Natural killer cell (primary cell): ENCODE measurements around the gene SLC8B1. TPM values are rescaled to one million over a fixed set of nuclear protein-coding genes. Genes with fewer than 3 reads are reported as not detected.

ENCODE experiments used
- ATAC-seq, 3 donors: fragments of 150-1000 bp in 2 of 3; fragments of 200-7000 bp in 1 of 3; cut with Tn5 transposase; 1 replicate in 1 of 3; 2 replicates in 2 of 3; pipeline ENCODE4 v1.10.0; 2021; ENCODE audit warnings: mild to moderate bottlenecking in 2 of 3, moderate library complexity in 2 of 3
- DNase-seq, 2 donors: peaks; one replicate each; pipeline versions ENCODE4 v3.0.0 to v3.0.0-alpha.2; 2013 to 2021; ENCODE audit warnings: mixed read lengths in 1 of 2
- H3K27ac ChIP-seq: one replicate; pipeline ENCODE4 v1.5.1; 2013; ENCODE audit warnings: mild to moderate bottlenecking, low read length
- H3K27me3 ChIP-seq: one replicate; pipeline ENCODE4 v1.6.1; 2013; ENCODE audit warnings: low read length; ENCODE audit not compliant: control insufficient read depth, insufficient read depth
- H3K36me3 ChIP-seq: one replicate; pipeline ENCODE4 v1.6.1; 2013; ENCODE audit warnings: low read length; ENCODE audit not compliant: control insufficient read depth, insufficient read depth
- H3K4me1 ChIP-seq: one replicate; pipeline ENCODE4 v1.6.1; 2013; ENCODE audit warnings: low read length; ENCODE audit not compliant: control insufficient read depth, insufficient read depth
- H3K4me3 ChIP-seq: one replicate; pipeline ENCODE4 v1.5.1; 2013; ENCODE audit warnings: low read length
- H3K9me3 ChIP-seq: one replicate; pipeline ENCODE4 v1.6.1; 2013; ENCODE audit warnings: low read length; ENCODE audit not compliant: control insufficient read depth, insufficient read depth
- H3K27ac Mint-ChIP-seq, 2 donors: one replicate each; pipeline ENCODE4 v1.8.0; 2022; ENCODE audit warnings: mild to moderate bottlenecking in 2 of 2, mixed read lengths in 2 of 2, moderate library complexity in 1 of 2
- H3K27me3 Mint-ChIP-seq, 2 donors: one replicate each; pipeline ENCODE4 v1.8.0; 2022; ENCODE audit warnings: low read depth in 2 of 2, mixed read lengths in 2 of 2
- H3K36me3 Mint-ChIP-seq: one replicate; pipeline ENCODE4 v1.8.0; 2022; ENCODE audit warnings: mixed read lengths
- H3K4me1 Mint-ChIP-seq, 2 donors: one replicate each; pipeline ENCODE4 v1.8.0; 2022; ENCODE audit warnings: mixed read lengths in 2 of 2
- H3K4me3 Mint-ChIP-seq: one replicate; pipeline ENCODE4 v1.8.0; 2022; ENCODE audit warnings: mild to moderate bottlenecking, moderate library complexity, mixed read lengths
- H3K9me3 Mint-ChIP-seq, 2 donors: one replicate each; pipeline ENCODE4 v1.8.0; 2022; ENCODE audit warnings: mixed read lengths in 2 of 2
- WGBS: methylation state at CpG from one replicate; pipeline ENCODE4 v1.1.7; 2013; ENCODE audit warnings: missing lambda C conversion rate; ENCODE audit not compliant: insufficient coverage; 5-methylcytosine and 5-hydroxymethylcytosine counted together
- intact Hi-C: fragments of 100-400 bp; cut with micrococcal nuclease; formaldehyde crosslinking; loops from one replicate; pipeline ENCODE4 v1.14.2; 2022
- total RNA-seq, 4 donors: library from RNA; stranded (reverse); fragments of 120-200 nt in 1 of 4; gene quantifications; one replicate each; pipeline versions ENCODE4 v1.2.3 to v1.2.4, GENCODE V29; 2013 to 2022
- TF ChIP-seq, protein P1 (sequence below): fragments of 200-600 bp; IDR thresholded peaks from one replicate; pipeline ENCODE4 v1.8.0; 2022; ENCODE audit warnings: antibody characterized with exemption

The SLC8B1 gene
- total RNA-seq, 3 donors from 2014 or later (not counting 1 experiment from before 2014, with no cell fraction given): 26.1 to 34.4 (median 31.2) TPM

DNA sequence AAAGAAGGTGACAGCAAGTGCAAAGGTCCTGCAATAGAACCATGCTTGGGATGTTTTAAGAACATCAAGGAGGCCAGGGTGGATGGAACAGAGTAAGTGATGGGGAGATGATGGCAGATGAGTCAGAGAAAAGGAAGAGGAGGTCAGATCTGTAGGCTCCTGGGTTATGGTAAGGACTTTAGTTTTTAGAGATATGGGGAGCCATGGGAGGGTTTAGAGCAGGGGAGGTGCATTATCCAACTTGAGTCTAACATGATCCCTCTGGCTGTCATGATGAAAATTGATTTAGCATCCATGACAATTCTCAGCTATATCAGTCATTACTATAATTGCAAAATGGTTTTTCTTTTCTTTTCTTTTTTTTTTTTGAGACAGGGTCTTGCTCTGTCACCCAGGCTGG lies 16.2 kb upstream of the SLC8B1 start:
- H3K9me3 ChIP-seq: no peaks in the 10 kb centered on the region
- H3K36me3 ChIP-seq: no peaks in the 10 kb centered on the region
- TF ChIP-seq, protein P1, sequence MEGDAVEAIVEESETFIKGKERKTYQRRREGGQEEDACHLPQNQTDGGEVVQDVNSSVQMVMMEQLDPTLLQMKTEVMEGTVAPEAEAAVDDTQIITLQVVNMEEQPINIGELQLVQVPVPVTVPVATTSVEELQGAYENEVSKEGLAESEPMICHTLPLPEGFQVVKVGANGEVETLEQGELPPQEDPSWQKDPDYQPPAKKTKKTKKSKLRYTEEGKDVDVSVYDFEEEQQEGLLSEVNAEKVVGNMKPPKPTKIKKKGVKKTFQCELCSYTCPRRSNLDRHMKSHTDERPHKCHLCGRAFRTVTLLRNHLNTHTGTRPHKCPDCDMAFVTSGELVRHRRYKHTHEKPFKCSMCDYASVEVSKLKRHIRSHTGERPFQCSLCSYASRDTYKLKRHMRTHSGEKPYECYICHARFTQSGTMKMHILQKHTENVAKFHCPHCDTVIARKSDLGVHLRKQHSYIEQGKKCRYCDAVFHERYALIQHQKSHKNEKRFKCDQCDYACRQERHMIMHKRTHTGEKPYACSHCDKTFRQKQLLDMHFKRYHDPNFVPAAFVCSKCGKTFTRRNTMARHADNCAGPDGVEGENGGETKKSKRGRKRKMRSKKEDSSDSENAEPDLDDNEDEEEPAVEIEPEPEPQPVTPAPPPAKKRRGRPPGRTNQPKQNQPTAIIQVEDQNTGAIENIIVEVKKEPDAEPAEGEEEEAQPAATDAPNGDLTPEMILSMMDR: no peak
- no peaks in the 10 kb centered on the region for H3K4me1 ChIP-seq
- Mint-ChIP-seq H3K27ac (no peak overlapping the region), H3K4me1 (no peaks in the 10 kb centered on the region), H3K36me3 (no peaks in the 10 kb centered on the region), H3K27me3 (peaks cover 7 to 11% of the 10 kb centered on the region in 2 donors), H3K9me3 (no peaks in the 10 kb centered on the region), H3K4me3 (no peak overlapping the region)
- intact Hi-C loops: no loop called here
- H3K27me3 ChIP-seq: no peaks in the 10 kb centered on the region
- no peak for DNase-seq
- no peak overlapping the region for H3K27ac ChIP-seq
- no peak overlapping the region for H3K4me3 ChIP-seq
- ATAC-seq: no peak

- Mint-ChIP-seq H3K36me3 (no peaks in the 10 kb centered on the region), H3K9me3 (no peaks in the 10 kb centered on the region), H3K27me3 (peaks cover 7 to 11% of the 10 kb centered on the region in 2 donors), H3K4me1 (no peaks in the 10 kb centered on the region), H3K27ac (no peak overlapping the region), H3K4me3 (no peak overlapping the region)
- intact Hi-C loops: no loop called here
- H3K27ac ChIP-seq: no peak overlapping the region
- no peaks in the 10 kb centered on the region for H3K4me1 ChIP-seq
- H3K36me3 ChIP-seq: no peaks in the 10 kb centered on the region
- H3K4me3 ChIP-seq: no peak overlapping the region
- TF ChIP-seq, protein P1: no peak
- 77% methylated on average over 19 of the region's 19 CpGs for WGBS
- DNase-seq (no peak), ATAC-seq (no peak)
- H3K27me3 ChIP-seq: no peaks in the 10 kb centered on the region
- no peaks in the 10 kb centered on the region for H3K9me3 ChIP-seq
Measured at GRCh38 chr12:113348849-113349536, 14.1 kb upstream of the SLC8B1 start.

GRCh38 chr12:113347892-113348291 lies 13.0 kb upstream of the SLC8B1 start:
- Histone ChIP-seq H3K27ac (no peak overlapping the region), H3K36me3 (no peaks in the 10 kb centered on the region), H3K27me3 (no peaks in the 10 kb centered on the region), H3K9me3 (no peaks in the 10 kb centered on the region), H3K4me1 (no peaks in the 10 kb centered on the region), H3K4me3 (no peak overlapping the region)
- intact Hi-C loops: no loop called here
- peaks cover 7 to 11% of the 10 kb centered on the region in 2 donors for H3K27me3 Mint-ChIP-seq
- no peaks in the 10 kb centered on the region for H3K9me3 Mint-ChIP-seq
- DNase-seq (no peak), ATAC-seq (no peak)
- H3K4me1 Mint-ChIP-seq: no peaks in the 10 kb centered on the region
- no peak overlapping the region for H3K27ac Mint-ChIP-seq
- 100% methylated on average over 1 of the region's 2 CpGs for WGBS
- TF ChIP-seq, protein P1: no peak
- no peak overlapping the region for H3K4me3 Mint-ChIP-seq
- no peaks in the 10 kb centered on the region for H3K36me3 Mint-ChIP-seq

- DNase-seq (no peak), ATAC-seq (no peak)
- Histone ChIP-seq H3K27me3 (no peaks in the 10 kb centered on the region), H3K27ac (no peak overlapping the region), H3K9me3 (no peaks in the 10 kb centered on the region), H3K4me1 (no peaks in the 10 kb centered on the region), H3K4me3 (no peak overlapping the region), H3K36me3 (no peaks in the 10 kb centered on the region)
- intact Hi-C loops: no loop called here
- TF ChIP-seq, protein P1: no peak
- Mint-ChIP-seq H3K4me1 (no peaks in the 10 kb centered on the region), H3K27ac (no peak overlapping the region), H3K27me3 (peaks cover 7 to 9% of the 10 kb centered on the region in 2 donors), H3K4me3 (no peak overlapping the region), H3K36me3 (no peaks in the 10 kb centered on the region), H3K9me3 (no peaks in the 10 kb centered on the region)
- WGBS: 97% methylated on average over 3 of the region's 3 CpGs
Measured at GRCh38 chr12:113347107-113347506, 12.2 kb upstream of the SLC8B1 start.
